ENCODE data around the gene ZFYVE16.
"Not testable (repeated sequence)": the region's sequence is repeated elsewhere in the genome, so short reads cannot be mapped to it uniquely, and the experiment has no call there.

The ZFYVE16 gene

DNA sequence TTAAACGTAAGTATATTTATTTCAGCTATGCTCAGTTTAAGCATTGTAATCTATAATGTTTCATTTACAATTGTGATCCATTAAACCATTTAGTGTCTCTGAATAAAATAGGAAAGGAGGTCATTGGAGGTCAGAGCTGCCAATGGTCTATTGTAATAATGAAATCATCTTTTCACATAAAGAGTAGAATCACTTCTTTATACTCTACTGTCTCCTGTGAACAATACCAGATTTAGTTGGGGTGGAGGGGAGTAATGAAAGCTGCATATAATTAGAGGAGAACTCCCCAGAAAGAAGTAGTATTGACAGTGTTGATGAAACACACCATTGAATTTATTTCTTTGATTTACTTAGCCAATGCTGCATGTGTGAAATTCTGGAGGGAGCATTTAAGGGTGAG is 35.1 kb upstream of the ZFYVE16 start:
- no peak for TF ChIP-seq CTCF (IDR thresholded peaks at IDR 0.05; ENCODE audit: control insufficient read depth, extremely low read depth, insufficient read depth)
- no peak overlapping the region for H3K4me3 ChIP-seq (ENCODE audit: low read depth, low read length)
- no peak for DNase-seq (ENCODE audit: low read depth)

DNA sequence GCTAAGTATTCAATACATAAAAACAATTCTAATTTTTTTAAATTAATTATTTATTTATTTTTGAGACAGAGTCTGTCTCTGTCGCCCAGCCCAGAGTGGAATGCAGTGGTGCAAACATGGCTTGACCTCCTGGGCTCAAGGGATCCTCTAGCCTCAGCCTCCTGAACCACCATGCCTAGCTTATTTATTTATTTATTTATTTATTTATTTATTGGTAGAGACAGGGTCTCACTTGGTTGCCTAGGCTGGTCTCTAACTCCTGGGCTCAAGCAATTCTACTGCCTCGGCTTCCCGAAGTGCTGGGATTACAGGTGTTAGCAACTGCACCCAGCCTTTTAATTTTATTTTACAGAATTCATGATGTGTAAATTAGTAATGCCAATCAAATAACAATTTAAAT is 33.7 kb upstream of the ZFYVE16 start:
- no peak for TF ChIP-seq CTCF (IDR thresholded peaks at IDR 0.05; ENCODE audit: control insufficient read depth, extremely low read depth, insufficient read depth)
- DNase-seq (ENCODE audit: low read depth) = no peak
- H3K4me3 ChIP-seq (ENCODE audit: low read depth, low read length) = no peak overlapping the region

DNA sequence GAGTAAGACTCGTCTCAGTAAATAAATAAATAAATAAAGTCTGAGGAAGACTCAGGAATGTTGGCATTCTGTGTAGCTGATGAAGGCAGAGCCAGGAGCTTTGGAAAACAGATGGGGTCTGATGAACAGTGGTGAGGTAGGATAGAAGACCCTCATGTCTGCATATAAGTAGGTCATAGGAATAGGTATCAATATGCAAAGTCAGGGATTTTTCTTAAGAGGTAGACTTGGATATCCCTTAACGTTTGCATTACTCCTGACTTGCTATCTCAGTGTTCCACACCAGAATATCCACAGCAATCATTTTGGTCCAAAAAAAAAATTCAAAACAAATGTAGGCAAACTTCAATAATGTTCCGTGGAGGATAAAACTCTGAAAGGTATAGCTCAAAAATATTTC is 31.3 kb upstream of the ZFYVE16 start:
- no peak overlapping the region for H3K4me3 ChIP-seq (ENCODE audit: low read depth, low read length)
- TF ChIP-seq CTCF (IDR thresholded peaks at IDR 0.05; ENCODE audit: control insufficient read depth, extremely low read depth, insufficient read depth) = no peak
- DNase-seq (ENCODE audit: low read depth) = no peak

GRCh38 chr5:80382488-80382887 is 25.4 kb upstream of the ZFYVE16 start:
- no peak overlapping the region for H3K4me3 ChIP-seq (ENCODE audit: low read depth, low read length)
- TF ChIP-seq CTCF (IDR thresholded peaks at IDR 0.05; ENCODE audit: control insufficient read depth, extremely low read depth, insufficient read depth) = no peak
- no peak for DNase-seq (ENCODE audit: low read depth)

GRCh38 chr5:80387063-80387768 is 20.6 kb upstream of the ZFYVE16 start:
- TF ChIP-seq CTCF (IDR thresholded peaks at IDR 0.05; ENCODE audit: control insufficient read depth, extremely low read depth, insufficient read depth) = no peak
- H3K4me3 ChIP-seq (ENCODE audit: low read depth, low read length) = no peak overlapping the region
- DNase-seq (ENCODE audit: low read depth) = no peak

DNA sequence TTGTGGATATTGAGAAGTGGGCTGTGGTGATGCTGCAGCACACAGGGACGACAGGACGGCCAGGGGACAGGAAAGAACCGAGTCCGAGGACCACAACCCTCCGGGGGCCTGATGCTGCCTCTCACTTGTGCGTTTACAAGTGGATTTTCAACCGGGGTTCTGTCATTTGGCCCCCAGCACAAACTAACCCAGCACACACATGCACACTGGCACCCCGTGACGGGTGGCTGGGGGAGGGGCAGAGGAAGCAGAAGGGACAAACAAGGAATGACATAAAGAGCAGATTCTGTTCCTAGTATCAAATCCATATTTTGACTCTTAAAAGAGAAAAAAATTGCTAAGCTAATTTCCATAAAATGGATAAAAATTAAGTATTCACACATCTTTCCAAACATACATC is 18.3 kb upstream of the ZFYVE16 start:
- no peak overlapping the region for H3K4me3 ChIP-seq (ENCODE audit: low read depth, low read length)

GRCh38 chr5:80390413-80390812 is 17.5 kb upstream of the ZFYVE16 start:
- not testable (repeated sequence) for H3K4me3 ChIP-seq (ENCODE audit: low read depth, low read length); DNase-seq (ENCODE audit: low read depth)

More for the DNA sequence above, 18.3 kb upstream of the ZFYVE16 start:
- no peak for TF ChIP-seq CTCF (IDR thresholded peaks at IDR 0.05; ENCODE audit: control insufficient read depth, extremely low read depth, insufficient read depth)
- DNase-seq (ENCODE audit: low read depth) = no peak

DNA sequence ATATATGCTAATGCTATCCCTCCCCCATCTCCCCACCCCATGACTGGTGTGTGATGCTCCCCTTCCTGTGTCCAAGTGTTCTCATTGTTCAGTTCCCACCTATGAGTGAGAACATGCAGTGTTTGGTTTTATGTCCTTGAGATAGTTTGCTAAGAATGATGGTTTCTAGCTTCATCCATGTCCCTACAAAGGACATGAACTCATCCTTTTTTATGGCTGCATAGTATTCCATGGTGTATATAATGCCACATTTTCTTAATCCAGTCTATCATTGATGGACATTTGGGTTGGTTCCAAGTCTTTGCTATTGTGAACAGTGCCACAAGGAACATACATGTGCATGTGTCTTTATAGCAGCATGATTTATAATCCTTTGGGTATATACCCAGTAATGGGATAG is 16.6 kb upstream of the ZFYVE16 start:
- DNase-seq (ENCODE audit: low read depth); H3K4me3 ChIP-seq (ENCODE audit: low read depth, low read length): not testable (repeated sequence)
